Skeletal muscle satellite cell (primary cell): ENCODE results near the gene SHROOM4.

Experiments
- H3K27me3 ChIP-seq: 2 replicates; pipeline ENCODE4 v1.7.0; 2013; ENCODE audit warnings: low read length; ENCODE audit not compliant: control insufficient read depth, insufficient read depth
- H3K36me3 ChIP-seq: 2 replicates; pipeline ENCODE4 v1.7.0; 2013; ENCODE audit warnings: mild to moderate bottlenecking, control low read depth, low read length; ENCODE audit not compliant: insufficient read depth
- H3K4me1 ChIP-seq: 2 replicates; pipeline ENCODE4 v1.7.0; 2013; ENCODE audit warnings: low read length; ENCODE audit not compliant: control insufficient read depth, insufficient read depth
- H3K4me2 ChIP-seq: 2 replicates; pipeline ENCODE4 v1.7.0; 2013; ENCODE audit warnings: mild to moderate bottlenecking, low read length
- H3K4me3 ChIP-seq: 2 replicates; pipeline ENCODE4 v1.7.0; 2013; ENCODE audit warnings: low read length
- H3K9ac ChIP-seq: 2 replicates; pipeline ENCODE4 v1.7.0; 2013; ENCODE audit warnings: mild to moderate bottlenecking, low read depth, low read length, moderate library complexity
- H3K9me3 ChIP-seq: replicated peaks from 2 replicates; pipeline ENCODE4 v1.7.0; 2013; ENCODE audit warnings: mild to moderate bottlenecking, control low read depth, low read length

SHROOM4 gene

DNA sequence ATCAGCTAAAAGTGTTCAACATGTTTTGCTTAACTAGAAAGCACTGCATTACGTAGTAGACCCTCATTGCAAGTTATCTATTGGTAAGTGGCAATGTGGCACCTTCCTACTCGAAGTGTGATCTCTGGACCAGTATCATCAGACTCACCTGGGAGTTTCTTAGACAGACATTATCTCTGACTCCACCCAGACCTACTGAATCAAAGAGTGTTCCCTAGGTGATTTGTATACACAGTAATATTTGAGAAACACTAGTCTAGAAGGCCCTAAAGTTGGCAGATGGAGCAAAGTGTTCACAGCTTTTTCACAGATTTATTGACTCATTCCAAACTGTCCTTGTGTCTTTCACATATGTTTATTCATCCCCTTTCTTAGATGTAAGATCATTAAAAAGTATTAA lies 35.7 kb downstream of the SHROOM4 start:
- no peaks in the 10 kb centered on the region for H3K27me3 ChIP-seq

GRCh38 chrX:50776248-50776647 lies 37.7 kb downstream of the SHROOM4 start:
- Histone ChIP-seq H3K9me3 (no peaks in the 10 kb centered on the region), H3K36me3 (no peaks in the 10 kb centered on the region), H3K9ac (no peak overlapping the region), H3K4me2 (no peak overlapping the region), H3K4me3 (no peak overlapping the region), H3K4me1 (no peaks in the 10 kb centered on the region), H3K27me3 (no peaks in the 10 kb centered on the region)

More for the DNA sequence above, 35.7 kb downstream of the SHROOM4 start:
- Histone ChIP-seq H3K9me3 (no peaks in the 10 kb centered on the region), H3K36me3 (no peaks in the 10 kb centered on the region), H3K9ac (no peak overlapping the region), H3K4me1 (no peaks in the 10 kb centered on the region), H3K4me2 (no peak overlapping the region), H3K4me3 (no peak overlapping the region)

- H3K4me3 ChIP-seq: no peak overlapping the region
- H3K27me3 ChIP-seq: no peaks in the 10 kb centered on the region
- no peaks in the 10 kb centered on the region for H3K36me3 ChIP-seq
- H3K9me3 ChIP-seq: no peaks in the 10 kb centered on the region
- no peak overlapping the region for H3K9ac ChIP-seq
- no peak overlapping the region for H3K4me2 ChIP-seq
- no peaks in the 10 kb centered on the region for H3K4me1 ChIP-seq
Observed at GRCh38 chrX:50771382-50771781, 42.6 kb downstream of the SHROOM4 start.

DNA sequence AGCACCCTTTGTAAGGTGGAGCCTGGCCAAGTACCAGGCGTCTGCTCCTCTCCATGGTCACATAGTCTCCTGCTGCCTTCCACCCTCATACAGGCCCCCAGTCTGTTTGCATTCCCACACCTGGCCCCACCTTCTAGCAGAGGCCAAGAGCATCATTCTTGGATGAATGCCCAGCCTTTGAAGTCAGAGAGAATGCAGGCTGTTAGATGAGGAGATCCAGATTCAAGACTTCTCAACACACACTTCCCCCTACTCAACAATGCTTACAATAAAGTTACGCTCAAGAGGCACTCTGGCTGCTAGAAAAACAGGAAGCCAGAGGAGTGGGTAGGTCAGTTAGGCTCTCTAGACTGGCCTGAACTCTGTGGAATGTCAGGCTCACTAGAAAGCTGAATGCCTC lies 43.3 kb downstream of the SHROOM4 start:
- no peak overlapping the region for H3K4me3 ChIP-seq
- H3K4me1 ChIP-seq: no peaks in the 10 kb centered on the region
- no peak overlapping the region for H3K9ac ChIP-seq
- no peaks in the 10 kb centered on the region for H3K36me3 ChIP-seq
- no peaks in the 10 kb centered on the region for H3K27me3 ChIP-seq
- no peaks in the 10 kb centered on the region for H3K9me3 ChIP-seq
- no peak overlapping the region for H3K4me2 ChIP-seq

DNA sequence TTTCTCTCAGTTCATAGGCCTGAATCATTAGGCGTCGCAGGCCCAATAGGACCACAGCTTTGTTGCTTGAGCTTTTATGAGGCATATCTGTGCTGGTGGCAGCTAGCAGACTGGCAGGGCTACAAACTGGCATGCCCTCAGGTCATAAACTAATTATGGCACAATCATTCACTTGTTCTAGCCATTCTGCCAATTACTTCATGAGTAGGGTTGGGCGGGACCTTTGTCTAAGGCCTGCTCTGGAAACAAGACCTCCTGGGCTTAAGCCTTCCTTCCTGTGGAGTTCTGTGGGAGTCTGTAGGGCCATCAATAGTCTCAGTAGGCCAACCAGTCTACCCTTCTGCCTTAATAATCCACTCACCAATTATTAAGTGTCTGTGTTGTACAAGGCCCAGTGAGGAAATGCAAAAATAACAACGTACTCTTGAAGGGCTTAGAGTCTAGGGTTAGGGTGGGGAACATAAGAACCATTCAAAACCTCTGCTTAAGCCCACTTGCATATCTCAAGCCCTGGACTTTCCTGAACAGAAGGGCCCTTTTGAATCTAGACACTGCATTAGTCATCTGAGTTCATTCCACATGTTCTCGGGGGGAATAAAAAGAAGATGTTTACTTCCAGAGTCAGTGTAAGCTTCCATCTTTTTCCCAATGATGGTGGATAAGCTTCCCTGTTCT lies 44.5 kb downstream of the SHROOM4 start:
- Histone ChIP-seq H3K9ac (no peak overlapping the region), H3K27me3 (no peaks in the 10 kb centered on the region), H3K36me3 (no peaks in the 10 kb centered on the region), H3K4me1 (no peaks in the 10 kb centered on the region), H3K9me3 (no peaks in the 10 kb centered on the region), H3K4me3 (no peak overlapping the region), H3K4me2 (no peak overlapping the region)

DNA sequence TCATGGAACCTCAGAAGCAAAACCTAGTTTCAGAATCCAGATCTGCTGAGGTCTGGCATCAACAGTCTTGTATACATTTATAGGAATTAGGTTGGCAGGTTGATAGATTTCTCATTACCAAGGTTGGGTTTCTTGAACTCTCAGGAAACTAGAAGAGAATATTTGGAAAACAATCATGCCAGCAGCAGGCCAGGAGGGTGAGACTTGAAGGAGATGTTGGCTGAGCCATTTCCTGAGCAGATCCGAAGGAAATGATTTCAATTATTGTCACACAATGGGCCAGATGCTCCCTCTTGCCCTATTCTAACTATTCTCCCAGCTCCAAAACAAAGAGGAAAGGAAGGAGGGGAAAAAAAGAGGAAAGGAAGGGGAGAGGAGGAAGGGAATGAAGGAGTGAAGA lies 45.2 kb downstream of the SHROOM4 start:
- Histone ChIP-seq H3K36me3 (no peaks in the 10 kb centered on the region), H3K4me2 (no peak overlapping the region), H3K9ac (no peak overlapping the region), H3K4me1 (no peaks in the 10 kb centered on the region), H3K4me3 (no peak overlapping the region), H3K27me3 (no peaks in the 10 kb centered on the region), H3K9me3 (no peaks in the 10 kb centered on the region)

DNA sequence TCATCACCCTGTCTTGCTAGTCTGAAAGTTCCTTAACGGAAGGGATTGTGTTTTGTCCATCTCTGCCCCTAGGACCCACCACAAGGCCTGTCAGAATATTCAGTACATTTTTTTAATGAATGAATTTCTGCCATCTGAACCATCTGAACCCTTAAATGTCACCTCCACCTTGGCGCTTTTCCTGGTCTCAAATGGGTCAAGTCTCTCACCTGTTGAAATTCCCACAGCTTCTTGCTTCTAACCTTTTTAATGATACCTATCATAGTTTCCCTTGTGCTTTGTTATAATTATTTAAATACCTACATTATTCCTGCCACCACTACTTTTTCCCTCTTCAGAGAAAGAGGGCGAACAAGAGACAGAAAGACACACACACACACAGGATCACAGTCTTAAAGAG lies 48.0 kb downstream of the SHROOM4 start:
- H3K36me3 ChIP-seq: no peaks in the 10 kb centered on the region
- no peaks in the 10 kb centered on the region for H3K27me3 ChIP-seq
- no peak overlapping the region for H3K9ac ChIP-seq
- no peaks in the 10 kb centered on the region for H3K4me1 ChIP-seq
- H3K4me2 ChIP-seq: no peak overlapping the region
- H3K4me3 ChIP-seq: no peak overlapping the region
- no peaks in the 10 kb centered on the region for H3K9me3 ChIP-seq

DNA sequence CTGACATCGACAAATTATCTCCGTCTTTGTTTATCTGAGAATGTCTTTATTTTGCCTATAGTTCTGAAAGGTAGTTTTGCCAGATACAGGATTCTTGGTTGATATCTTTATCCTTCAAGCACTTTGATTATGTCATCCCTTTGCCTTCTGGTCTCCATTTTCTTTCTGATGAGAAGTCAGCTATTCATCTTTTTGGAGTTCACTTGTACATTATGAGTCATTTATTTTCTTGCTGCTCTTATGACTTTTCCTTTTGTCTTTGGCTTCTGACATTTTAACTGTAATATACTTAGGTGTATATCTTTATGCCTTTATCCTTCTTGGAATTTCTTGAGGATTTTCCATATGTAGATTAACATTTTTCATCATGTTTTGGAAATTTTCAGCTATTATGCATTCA lies 51.4 kb downstream of the SHROOM4 start:
- Histone ChIP-seq H3K4me2 (no peak overlapping the region), H3K9ac (no peak overlapping the region), H3K4me1 (no peaks in the 10 kb centered on the region), H3K4me3 (no peak overlapping the region), H3K27me3 (no peaks in the 10 kb centered on the region), H3K9me3 (no peaks in the 10 kb centered on the region), H3K36me3 (no peaks in the 10 kb centered on the region)

- Histone ChIP-seq H3K9ac (no peak overlapping the region), H3K4me1 (no peaks in the 10 kb centered on the region), H3K9me3 (no peaks in the 10 kb centered on the region), H3K4me2 (no peak overlapping the region), H3K36me3 (no peaks in the 10 kb centered on the region), H3K27me3 (no peaks in the 10 kb centered on the region), H3K4me3 (no peak overlapping the region)
Observed at GRCh38 chrX:50756276-50756675, 57.7 kb downstream of the SHROOM4 start.

DNA sequence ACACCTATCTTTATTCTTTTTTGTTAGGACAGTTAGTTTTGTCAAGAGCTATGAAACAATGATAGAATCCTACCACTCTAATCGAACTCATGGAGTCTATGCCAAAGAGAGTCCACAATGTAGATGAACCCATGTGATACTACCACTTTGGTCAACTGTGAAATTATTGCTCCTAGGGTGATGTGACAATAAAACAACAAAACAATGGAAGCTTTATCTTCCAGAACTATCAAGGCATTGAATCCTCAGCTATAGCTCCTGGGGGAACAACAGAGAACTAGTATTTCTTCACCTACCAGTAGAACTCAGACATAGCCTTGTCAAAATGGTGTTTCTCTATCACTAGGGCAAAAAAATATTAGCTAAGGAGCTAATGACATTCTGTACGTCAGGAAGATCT lies 62.9 kb downstream of the SHROOM4 start:
- Histone ChIP-seq H3K36me3 (no peaks in the 10 kb centered on the region), H3K4me1 (no peaks in the 10 kb centered on the region), H3K27me3 (peaks cover 2% of the 10 kb centered on the region), H3K9ac (no peak overlapping the region), H3K9me3 (no peaks in the 10 kb centered on the region), H3K4me3 (no peak overlapping the region), H3K4me2 (no peak overlapping the region)

GRCh38 chrX:50747471-50747900 lies 66.5 kb downstream of the SHROOM4 start:
- no peak overlapping the region for H3K9ac ChIP-seq
- H3K36me3 ChIP-seq: no peaks in the 10 kb centered on the region
- H3K27me3 ChIP-seq: peaks cover 2% of the 10 kb centered on the region
- no peak overlapping the region for H3K4me3 ChIP-seq
- H3K4me2 ChIP-seq: no peak overlapping the region
- H3K9me3 ChIP-seq: no peaks in the 10 kb centered on the region
- H3K4me1 ChIP-seq: no peaks in the 10 kb centered on the region

GRCh38 chrX:50736656-50737055 lies 77.3 kb downstream of the SHROOM4 start:
- no peak overlapping the region for H3K4me2 ChIP-seq
- H3K9me3 ChIP-seq: no peaks in the 10 kb centered on the region
- H3K9ac ChIP-seq: no peak overlapping the region
- H3K27me3 ChIP-seq: no peaks in the 10 kb centered on the region
- no peaks in the 10 kb centered on the region for H3K4me1 ChIP-seq
- H3K36me3 ChIP-seq: no peaks in the 10 kb centered on the region
- H3K4me3 ChIP-seq: no peak overlapping the region
